Right renal cortex interstitium (tissue), 3 donors: Measurements from ENCODE around the gene SCN5A. TPM values are rescaled to one million over a fixed set of nuclear protein-coding genes. Genes with fewer than 3 reads are reported as not detected.

Experiments used
- DNase-seq, 3 donors: peaks; one replicate each; pipeline ENCODE4 v3.0.0-alpha.2; 2013; ENCODE audit warnings: low read depth in 3 of 3, low spot score in 2 of 3
- polyA plus RNA-seq, 3 donors: library from polyadenylated mRNA; unstranded; fragments of 120-200 nt; gene quantifications; one replicate each; pipeline ENCODE4 v1.2.1, GENCODE V29; 2013; ENCODE audit not compliant: insufficient read length in 3 of 3

The SCN5A gene
- polyA plus RNA-seq, 3 donors, result 0.88 to 0.97 (median 0.94) TPM

GRCh38 chr3:38603731-38604131 lies 45.8 kb downstream of the SCN5A start:
- DNase-seq, result no peak

GRCh38 chr3:38602576-38603250 lies 46.8 kb downstream of the SCN5A start:
- no peak for DNase-seq

GRCh38 chr3:38601956-38602550 lies 47.4 kb downstream of the SCN5A start:
- no peak for DNase-seq

GRCh38 chr3:38600551-38600950 lies 48.9 kb downstream of the SCN5A start:
- DNase-seq, result no peak

GRCh38 chr3:38599886-38600285 lies 49.6 kb downstream of the SCN5A start:
- DNase-seq, result no peak

- no peak for DNase-seq
These were observed 50.7 kb downstream of the SCN5A start for GRCh38 chr3:38598791-38599190.

GRCh38 chr3:38597502-38598060 lies 51.9 kb downstream of the SCN5A start:
- no peak for DNase-seq

- no peak for DNase-seq
These were observed 54.1 kb downstream of the SCN5A start for GRCh38 chr3:38595393-38595792.

GRCh38 chr3:38590521-38590920 lies 59.0 kb downstream of the SCN5A start:
- DNase-seq, result no peak

GRCh38 chr3:38588995-38589937 lies 60.2 kb downstream of the SCN5A start:
- no peak for DNase-seq

- DNase-seq, result no peak
These were observed 61.0 kb downstream of the SCN5A start for GRCh38 chr3:38588371-38588971.

GRCh38 chr3:38587548-38588131 lies 61.8 kb downstream of the SCN5A start:
- DNase-seq, result no peak

GRCh38 chr3:38586546-38587520 lies 62.7 kb downstream of the SCN5A start:
- no peak for DNase-seq

- no peak for DNase-seq
These were observed 63.6 kb downstream of the SCN5A start for GRCh38 chr3:38585791-38586420.

GRCh38 chr3:38583688-38584087 lies 65.8 kb downstream of the SCN5A start:
- DNase-seq, result no peak

- peak in 2 of 3 donors; percentile 13 to 15 for DNase-seq
These were observed 66.4 kb downstream of the SCN5A start for GRCh38 chr3:38582941-38583645.

- DNase-seq, result no peak
These were observed 67.2 kb downstream of the SCN5A start for GRCh38 chr3:38582316-38582715.

- no peak for DNase-seq
These were observed 67.7 kb downstream of the SCN5A start for GRCh38 chr3:38581774-38582173.
